GM18861 (cell line): ENCODE results near the gene BAIAP2.

Source experiments
- ATAC-seq: cut with Tn5 transposase; IDR thresholded peaks from one replicate; pipeline ENCODE4 v1.9.1; 2021; ENCODE audit not compliant: unreplicated experiment

Gene BAIAP2

GRCh38 chr17:81121841-81122733, 87.1 kb downstream of the BAIAP2 start:
- ATAC-seq, result no peak

DNA sequence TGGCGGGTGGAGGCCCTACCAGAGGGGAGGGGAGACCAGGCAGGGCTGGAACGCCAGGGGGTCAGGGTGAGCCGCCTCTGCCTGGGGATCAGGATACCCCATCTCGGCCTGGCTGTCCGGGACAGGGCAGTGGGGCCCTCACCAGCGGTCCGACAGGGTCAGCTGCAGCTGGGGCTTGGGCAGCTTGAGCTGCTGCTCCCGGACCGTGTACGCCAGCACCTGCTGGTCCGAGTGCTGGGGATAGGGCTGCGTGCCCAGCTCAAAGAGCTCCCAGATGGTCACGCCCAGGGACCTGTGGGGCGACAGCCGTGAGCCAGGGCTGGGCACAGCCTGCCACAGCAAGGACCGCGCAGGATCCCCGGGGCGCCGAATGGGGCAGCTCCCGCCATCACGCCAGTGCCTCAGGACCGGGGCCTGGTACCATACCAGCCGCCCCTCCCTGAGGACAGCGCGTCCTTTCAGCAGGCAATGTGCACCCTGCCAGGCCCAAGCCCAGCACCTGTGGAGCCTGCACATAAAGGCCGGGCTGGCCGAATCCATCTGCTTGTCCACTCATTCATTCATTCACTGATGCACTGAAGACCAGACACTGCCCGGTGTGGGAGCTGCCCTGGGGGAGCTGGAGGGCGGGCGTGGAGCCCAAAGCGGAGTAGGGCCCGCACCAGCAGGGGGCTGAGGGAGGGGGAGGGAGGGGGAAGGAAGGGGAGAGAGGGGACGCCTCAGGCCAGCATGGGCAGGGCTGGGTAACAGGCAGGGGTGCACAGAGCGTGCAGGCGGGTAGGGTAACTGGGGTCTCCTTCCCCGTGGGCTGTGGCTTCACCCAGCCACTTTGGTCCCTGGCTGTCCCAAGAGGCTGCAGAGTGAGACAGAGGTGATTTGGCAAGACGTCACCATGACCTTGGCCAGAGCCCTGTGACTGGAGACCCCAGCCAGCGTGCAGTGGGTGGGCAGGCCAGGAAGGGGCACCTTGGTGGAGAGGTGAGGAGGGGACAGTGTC, 88.4 kb downstream of the BAIAP2 start:
- no peak for ATAC-seq

- no peak for ATAC-seq
Observed at GRCh38 chr17:81124377-81124776, 89.4 kb downstream of the BAIAP2 start.

- ATAC-seq, result no peak
Observed at GRCh38 chr17:81125573-81126081, 90.7 kb downstream of the BAIAP2 start.

- no peak for ATAC-seq
Observed at GRCh38 chr17:81126281-81127132, 91.6 kb downstream of the BAIAP2 start.

DNA sequence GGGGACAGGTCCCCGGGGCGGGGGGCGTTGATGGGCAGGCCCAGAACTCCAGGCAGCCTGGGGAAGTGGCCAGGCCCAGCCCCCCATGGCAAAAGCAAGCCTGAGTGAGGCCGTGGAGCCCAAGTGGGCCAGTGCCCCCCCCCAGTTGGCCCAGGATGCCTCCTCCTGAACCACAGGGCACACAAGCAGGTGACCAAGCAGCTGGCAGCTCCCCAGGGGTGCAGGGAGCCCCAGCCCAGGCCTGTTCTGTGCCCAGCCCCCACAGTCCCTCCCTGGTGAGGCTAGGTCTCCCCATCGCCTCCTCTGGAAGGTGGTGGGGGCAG, 92.1 kb downstream of the BAIAP2 start:
- ATAC-seq, result no peak

DNA sequence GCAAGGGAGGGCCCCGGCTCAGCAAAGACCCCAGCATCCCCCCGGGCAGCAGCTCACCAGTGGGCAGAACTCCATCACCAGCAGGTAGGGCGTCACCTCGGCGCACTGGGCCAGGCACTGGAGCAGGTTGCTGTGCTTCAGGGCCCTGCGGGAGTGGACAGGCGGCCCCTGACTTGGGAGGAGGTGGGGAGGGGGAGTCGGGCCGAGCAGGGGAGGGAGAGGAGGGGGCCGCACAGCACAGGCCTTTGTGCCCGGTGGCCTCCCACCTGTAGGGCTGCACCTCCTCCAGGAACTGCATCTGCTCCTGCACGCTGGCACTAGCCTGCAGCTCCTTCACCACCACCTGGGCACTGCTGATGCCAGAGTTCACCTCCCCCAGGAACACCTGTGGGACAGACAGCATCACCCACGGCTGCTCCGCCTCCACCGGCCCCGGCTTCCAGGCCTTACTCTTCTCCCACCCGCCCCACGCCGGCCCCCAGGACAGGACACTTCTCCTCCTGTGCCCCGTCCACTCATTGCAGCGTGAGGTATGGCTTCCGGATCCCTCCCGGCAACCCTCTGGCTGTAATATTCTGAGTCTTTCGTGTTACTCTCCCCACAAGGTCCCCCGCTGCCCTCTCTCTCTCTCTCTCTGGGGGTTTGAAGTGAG, 92.7 kb downstream of the BAIAP2 start:
- ATAC-seq, result no peak

DNA sequence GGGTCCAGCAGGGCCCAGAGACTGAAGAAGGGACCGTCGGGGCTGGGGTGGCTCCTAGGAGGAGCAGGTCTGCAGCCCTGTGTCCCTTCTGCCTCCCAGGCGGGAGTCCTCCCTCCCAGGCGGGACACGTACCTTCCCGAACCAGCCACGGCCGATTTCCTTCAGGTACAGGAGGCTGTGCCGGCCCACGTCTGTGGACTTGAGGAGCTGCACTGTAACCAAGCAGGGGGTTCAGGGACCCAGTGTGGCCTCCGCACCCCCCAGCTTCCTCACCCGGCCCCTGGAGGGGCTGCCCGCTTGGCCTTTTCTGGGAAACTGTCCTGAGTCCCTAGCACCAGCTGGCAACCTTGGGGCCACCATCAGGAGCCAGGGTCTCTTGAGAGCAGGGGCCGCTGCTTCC, 93.4 kb downstream of the BAIAP2 start:
- no peak for ATAC-seq

GRCh38 chr17:81128774-81129173, 93.8 kb downstream of the BAIAP2 start:
- no peak for ATAC-seq

DNA sequence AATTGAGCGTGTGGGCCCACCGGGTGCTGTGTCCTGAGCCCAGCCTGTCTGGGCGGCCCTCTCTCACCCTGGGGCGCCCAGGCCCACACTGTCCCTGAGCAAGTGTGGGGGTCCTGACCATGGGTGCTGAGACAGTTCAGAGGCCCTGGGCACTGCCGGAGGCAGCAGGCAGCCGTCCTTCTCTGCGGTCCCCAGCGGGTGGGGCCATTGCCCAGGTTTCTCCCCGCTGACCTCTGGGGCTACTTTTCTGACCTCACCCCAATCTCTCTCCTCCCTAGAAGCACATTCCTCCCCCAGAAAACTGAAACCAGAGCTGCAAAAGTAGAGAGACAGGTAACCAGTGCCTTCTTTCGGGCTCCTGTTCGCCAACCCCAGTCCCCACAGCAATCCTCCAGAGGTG, 94.3 kb downstream of the BAIAP2 start:
- ATAC-seq, result no peak

- no peak for ATAC-seq
Observed at GRCh38 chr17:81129711-81130367, 94.9 kb downstream of the BAIAP2 start.

DNA sequence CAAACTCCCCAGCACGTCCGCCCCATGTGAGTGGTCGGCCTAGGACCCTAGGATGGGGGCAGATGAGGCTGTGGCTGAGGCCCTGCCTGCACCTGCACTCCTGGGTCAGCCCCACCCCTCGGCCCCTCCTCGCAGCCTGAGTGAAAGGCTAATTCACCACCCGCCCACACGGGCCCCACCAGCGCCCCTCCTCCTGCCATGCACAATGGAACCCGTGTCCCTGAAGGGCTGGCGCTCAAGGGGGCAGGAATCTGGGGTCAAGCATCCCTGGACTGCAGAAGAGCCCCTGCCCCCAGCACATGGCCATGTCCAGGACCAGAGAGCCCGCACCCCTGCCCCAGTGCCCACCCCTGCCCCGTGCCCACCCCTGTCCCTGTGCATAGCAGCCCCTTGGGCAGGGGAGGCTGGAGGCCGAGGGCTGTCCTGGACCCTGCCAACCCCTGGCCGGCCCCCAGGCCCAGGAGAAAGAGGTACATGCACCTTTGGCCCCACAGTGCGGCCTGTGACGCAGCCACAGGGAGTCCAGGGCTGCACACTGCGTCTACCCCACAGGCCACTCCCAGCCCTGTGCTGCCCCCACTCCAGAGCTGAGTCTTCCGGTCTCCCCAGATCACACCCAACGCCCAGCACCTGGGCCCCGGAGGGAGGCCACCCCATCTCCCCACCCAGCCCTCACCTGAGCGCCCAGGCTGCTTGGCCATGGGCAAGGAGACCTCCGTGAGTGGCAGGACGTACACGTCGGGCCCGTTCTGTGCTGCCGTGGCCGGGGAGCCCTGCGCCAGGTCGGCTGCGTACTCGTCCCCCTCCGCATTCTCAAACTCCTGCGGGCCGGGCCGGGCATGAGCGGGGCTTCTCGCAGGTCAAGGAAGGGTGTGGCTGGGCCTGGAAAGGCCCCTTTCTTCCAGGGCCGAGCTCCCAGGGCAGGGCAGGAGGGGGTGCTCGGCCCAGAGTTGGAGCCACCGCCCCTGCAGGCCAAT, 95.7 kb downstream of the BAIAP2 start:
- no peak for ATAC-seq

- no peak for ATAC-seq
Observed at GRCh38 chr17:81131486-81132196, 96.7 kb downstream of the BAIAP2 start.

GRCh38 chr17:81132197-81132540, 97.2 kb downstream of the BAIAP2 start:
- ATAC-seq, result no peak

DNA sequence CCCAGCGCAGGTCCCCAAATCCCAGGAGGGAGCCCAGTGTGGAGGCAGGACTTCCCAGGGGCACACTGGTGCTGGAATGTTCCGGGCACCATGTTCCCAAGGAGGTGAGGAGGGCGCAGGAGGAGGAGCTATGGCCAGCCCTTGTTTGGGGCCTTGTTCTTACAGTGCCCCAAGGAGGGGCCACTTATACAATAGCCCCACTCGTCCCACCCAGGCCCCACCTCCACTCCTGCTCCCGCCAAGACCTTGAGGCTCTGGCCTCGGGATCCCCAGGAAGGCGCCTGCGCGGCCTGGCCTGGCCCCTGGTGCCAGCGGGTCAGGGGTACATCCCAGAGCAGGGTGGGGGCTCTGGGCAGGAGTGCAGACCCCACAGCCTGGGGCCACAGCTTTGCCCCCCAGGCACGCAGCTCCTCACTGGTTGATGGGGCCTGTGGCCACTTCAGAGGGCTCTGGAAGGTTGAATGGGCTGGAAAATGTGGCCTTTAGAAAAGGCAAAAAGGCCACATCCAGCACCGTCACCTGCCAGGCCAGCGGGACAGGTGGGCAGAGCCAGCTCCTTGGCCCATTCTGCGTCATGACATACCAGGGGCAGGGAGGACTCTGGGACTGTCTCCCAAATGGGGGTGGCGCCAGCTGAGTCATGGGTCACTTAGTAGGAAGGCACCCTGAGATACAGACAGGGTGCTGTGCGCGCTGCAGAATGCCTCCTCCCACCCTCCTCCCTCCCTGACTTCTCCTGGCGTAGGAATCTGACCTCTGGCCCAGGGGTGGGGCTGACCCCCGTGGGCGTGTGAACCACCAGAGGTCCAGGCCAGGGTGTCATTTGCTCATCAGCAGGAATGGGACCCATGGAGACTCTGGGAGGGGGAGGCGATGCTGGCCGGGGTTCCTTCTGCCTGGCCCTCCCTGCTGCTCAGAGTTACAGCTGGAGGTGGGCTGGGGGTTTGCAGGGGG, 98.1 kb downstream of the BAIAP2 start:
- ATAC-seq, result no peak

DNA sequence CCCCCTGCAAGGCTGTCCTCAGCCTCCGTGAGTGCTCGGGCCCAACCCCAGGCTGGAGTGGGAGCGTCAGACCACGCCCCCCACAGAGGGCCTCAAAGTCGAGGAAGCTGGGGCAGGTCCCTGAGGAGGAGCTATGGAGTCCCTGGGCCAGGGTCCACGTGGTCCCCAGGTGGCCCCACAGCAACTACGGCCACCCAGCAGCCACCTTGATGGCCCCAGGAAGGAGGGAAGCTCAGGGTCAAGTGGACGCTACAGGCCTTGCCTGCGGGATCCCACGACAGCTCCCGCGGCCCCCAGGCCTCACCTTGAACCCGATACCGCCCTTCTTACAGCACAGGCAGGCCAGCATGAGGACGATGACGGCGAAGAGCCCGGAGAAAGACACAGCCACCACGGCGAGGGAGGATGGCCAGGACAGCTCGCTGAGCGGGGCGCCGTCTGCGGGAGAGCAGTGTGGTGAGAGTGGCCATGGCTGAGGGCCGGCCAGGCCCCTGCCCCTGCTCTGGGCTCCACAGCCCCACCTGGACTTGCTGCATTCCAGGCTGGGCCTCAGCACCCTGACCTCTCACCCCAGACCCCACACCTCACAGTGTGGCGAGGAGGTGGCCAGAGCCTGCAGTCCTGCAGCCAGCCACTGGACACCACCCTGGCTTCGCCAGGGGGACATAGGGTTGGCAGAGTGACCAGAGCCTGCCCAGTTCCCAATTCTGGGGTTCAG, 99.3 kb downstream of the BAIAP2 start:
- no peak for ATAC-seq
